Measurements from ENCODE around the gene PIM3. TPM values are rescaled to one million over a fixed set of nuclear protein-coding genes. Genes with fewer than 3 reads are reported as not detected.
"Not testable (repeated sequence)": the region's sequence is repeated elsewhere in the genome, so short reads cannot be mapped to it uniquely, and the experiment has no call there.

Gene PIM3
- total and polyA plus RNA-seq, 9 donors, result 7.3 to 291 (median 34.1) TPM

DNA sequence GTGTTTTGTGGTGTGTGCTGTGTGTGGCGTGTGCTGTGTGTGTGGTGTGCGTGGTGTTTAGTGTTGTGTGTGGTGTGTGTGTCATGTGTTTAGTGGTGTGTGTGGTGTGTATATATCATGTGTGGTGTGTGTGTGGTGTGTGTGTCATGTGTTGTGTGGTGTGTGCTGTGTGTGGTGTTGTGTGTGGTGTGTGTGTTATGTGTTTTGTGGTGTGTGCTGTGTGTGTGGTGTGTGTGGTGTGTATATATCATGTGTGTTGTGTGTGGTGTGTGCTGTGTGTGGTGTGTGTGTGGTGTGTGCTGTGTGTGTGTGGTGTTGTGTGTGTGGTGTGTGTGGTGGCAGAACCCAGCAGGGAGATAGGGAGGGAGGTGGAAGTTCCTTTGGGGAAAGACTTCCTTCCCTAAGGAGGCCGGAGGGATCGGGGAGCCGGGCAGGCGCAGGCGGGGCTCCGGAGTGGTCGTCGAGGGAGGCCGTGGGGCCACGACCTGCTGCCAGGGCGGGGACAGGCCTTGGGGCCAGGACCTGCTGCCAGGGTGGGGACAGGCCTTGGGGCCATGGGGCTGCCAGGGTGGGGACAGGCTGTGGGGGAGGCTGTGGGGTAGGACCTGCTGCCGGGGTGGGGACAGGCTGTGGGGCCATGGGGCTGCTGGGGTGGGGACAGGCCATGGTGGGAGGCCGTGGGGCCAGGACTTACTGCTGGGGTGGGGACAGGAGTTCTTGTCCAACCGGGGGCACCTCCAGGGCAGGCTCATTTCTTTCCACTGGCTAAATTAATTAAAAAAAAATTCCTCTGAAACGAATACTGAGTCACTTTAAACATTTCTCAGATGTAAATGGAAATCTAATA is 15.2 kb downstream of the PIM3 start:
- WGBS, 3 donors, result 32 to 38% (median 35%) methylated on average over 17 of the region's 17 CpGs

GRCh38 chr22:49976439-49977175 is 16.0 kb downstream of the PIM3 start:
- TF ChIP-seq CTCF (IDR thresholded peaks at IDR 0.05) (no peak), EP300 (IDR thresholded peaks at IDR 0.05) (no peak), POLR2A (IDR thresholded peaks at IDR 0.05) (no peak)
- Histone ChIP-seq H3K27ac (no peak overlapping the region), H3K4me3 (no peak overlapping the region), H3K36me3 (no peaks in the 10 kb centered on the region), H3K4me1 (ENCODE audit: insufficient read depth) (peaks cover under 1% of the 10 kb centered on the region), H3K9me3 (no peaks in the 10 kb centered on the region), H3K27me3 (no peaks in the 10 kb centered on the region)
- intact Hi-C loops (cut with DNase I), result no loop called here
- DNase-seq, result no peak
- 46 to 55% (median 50%) methylated on average over 15 of the region's 15 CpGs for WGBS, 3 donors

More for the DNA sequence above, 15.2 kb downstream of the PIM3 start:
- H3K9me3 ChIP-seq, result no peaks in the 10 kb centered on the region
- no peak overlapping the region for H3K4me3 ChIP-seq
- no peaks in the 10 kb centered on the region for H3K27me3 ChIP-seq
- DNase-seq, result peak in 4 of 5 donors; percentile 15 to 31 (median 24)
- intact Hi-C loops (cut with DNase I), result no loop called here
- H3K36me3 ChIP-seq, result no peaks in the 10 kb centered on the region
- peak overlapping the region in 1 of 2 donors; percentile 38 for H3K27ac ChIP-seq
- peaks cover 2% of the 10 kb centered on the region for H3K4me1 ChIP-seq (ENCODE audit: insufficient read depth)
- no peak for TF ChIP-seq POLR2A (IDR thresholded peaks at IDR 0.05)
- no peak for TF ChIP-seq CTCF (IDR thresholded peaks at IDR 0.05)
- no peak for TF ChIP-seq EP300 (IDR thresholded peaks at IDR 0.05)

DNA sequence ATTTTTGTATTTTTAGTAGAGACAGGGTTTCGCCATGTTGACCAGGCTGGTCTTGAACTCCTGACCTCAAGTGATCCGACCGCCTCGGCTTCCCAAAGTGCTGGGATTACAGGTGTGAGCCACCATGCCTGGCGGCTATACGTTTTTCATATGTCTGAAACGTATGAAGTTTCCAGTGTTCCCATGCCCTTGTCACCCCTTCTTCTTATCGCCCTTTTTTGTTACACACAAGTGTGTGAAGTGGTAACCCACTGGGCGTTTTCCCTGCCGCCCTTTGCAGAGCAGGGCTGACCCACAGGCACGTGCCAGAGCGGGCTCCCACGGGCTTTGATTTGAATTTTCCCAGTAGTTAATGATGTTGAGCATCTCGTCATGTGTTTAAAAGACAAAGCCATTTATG is 17.0 kb downstream of the PIM3 start:
- no peaks in the 10 kb centered on the region for H3K9me3 ChIP-seq
- H3K27ac ChIP-seq, result no peak overlapping the region
- no peaks in the 10 kb centered on the region for H3K36me3 ChIP-seq
- DNase-seq, result no peak
- no peaks in the 10 kb centered on the region for H3K4me1 ChIP-seq (ENCODE audit: insufficient read depth)
- WGBS, 3 donors, result 73 to 80% (median 76%) methylated on average over 14 of the region's 14 CpGs
- no peak overlapping the region for H3K4me3 ChIP-seq
- TF ChIP-seq CTCF (IDR thresholded peaks at IDR 0.05), result no peak
- TF ChIP-seq POLR2A (IDR thresholded peaks at IDR 0.05), result no peak
- no peak for TF ChIP-seq EP300 (IDR thresholded peaks at IDR 0.05)
- no peaks in the 10 kb centered on the region for H3K27me3 ChIP-seq
- intact Hi-C loops (cut with DNase I), result no loop called here

DNA sequence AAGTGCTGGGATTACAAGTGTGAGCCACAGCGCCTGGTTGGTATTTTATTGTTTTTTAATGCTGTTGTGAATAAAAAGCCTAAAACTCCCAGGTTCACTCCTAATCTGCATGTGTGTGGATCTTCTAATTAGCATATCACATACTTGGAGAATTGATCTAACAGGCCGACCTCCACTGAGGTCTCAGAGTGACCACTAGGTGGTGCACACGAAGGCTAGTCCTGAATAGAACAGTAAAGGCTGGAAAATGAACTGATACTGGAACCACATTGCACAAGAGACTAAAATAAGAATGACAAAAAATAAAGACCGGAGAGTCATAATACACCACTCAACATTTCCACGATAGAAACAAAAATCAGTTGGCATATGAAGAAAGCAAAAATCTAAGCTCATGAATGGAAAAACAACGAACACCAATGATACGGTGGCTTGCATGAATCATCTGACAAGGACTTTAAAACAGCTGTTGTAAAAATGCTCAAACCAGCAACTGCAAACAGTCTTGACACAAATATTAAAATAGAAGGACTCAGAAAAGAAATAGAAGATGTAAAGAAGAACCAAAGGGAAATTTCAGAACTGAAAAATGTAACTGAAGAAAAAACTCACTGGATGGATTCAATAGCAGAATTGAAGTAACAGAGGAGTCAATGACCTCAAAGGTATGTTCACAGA is 19.2 kb downstream of the PIM3 start:
- DNase-seq, result peak in 1 of 5 donors; percentile 13
- Histone ChIP-seq H3K27me3 (no peaks in the 10 kb centered on the region), H3K4me3 (no peak overlapping the region), H3K4me1 (ENCODE audit: insufficient read depth) (peaks cover 3% of the 10 kb centered on the region), H3K36me3 (no peaks in the 10 kb centered on the region), H3K9me3 (no peaks in the 10 kb centered on the region), H3K27ac (no peak overlapping the region)
- TF ChIP-seq POLR2A (IDR thresholded peaks at IDR 0.05) (no peak), CTCF (IDR thresholded peaks at IDR 0.05) (no peak), EP300 (IDR thresholded peaks at IDR 0.05) (no peak)
- 51 to 57% (median 52%) methylated on average over 7 of the region's 7 CpGs for WGBS, 3 donors
- intact Hi-C loops (cut with DNase I), result no loop called here

DNA sequence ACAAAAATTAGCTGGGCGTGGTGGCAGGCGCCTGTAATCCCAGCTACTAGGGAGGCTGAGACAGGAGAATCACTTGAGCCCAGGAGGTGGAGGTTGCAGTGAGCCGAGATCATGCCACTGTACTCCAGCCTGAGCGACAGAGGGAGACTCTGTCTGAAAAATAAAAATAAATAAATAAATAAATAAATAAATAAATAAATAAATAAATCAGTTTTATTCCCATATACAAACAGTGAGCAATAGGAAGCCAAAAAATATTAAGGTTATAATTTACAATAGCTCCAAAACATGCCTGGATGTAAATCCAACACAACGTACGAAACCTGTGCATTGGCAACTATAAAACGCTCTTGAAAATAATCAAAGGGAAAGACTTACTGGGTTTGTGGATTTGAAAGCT is 21.2 kb downstream of the PIM3 start:
- intact Hi-C loops (cut with DNase I); H3K4me3 ChIP-seq; DNase-seq; H3K36me3 ChIP-seq; H3K4me1 ChIP-seq (ENCODE audit: insufficient read depth); H3K27me3 ChIP-seq; H3K27ac ChIP-seq; H3K9me3 ChIP-seq: not testable (repeated sequence)
- WGBS, 3 donors, result 95 to 97% (median 96%) methylated on average over 7 of the region's 7 CpGs
